Frontal cortex (tissue), 4 donors: ENCODE results near the gene LGR4. TPM values are rescaled to one million over a fixed set of nuclear protein-coding genes. Genes with fewer than 3 reads are reported as not detected.

Experiments used
- DNase-seq, 2 donors: peaks; one replicate each; pipeline ENCODE4 v3.0.0; 2012; ENCODE audit warnings: low spot score in 2 of 2
- FAIRE-seq: peaks from 2 replicates; lab custom pipeline; 2012; peaks lifted over from hg19 to GRCh38; lab: Jason Lieb, UNC
- total RNA-seq: library from RNA; depleted of rRNA; stranded (reverse); fragments of >200 nt; gene quantifications from one replicate; pipeline ENCODE4 v1.2.3, GENCODE V29; 2014
- donor health status: control.
- donor health status: control.
- donor health status: control.

The LGR4 gene
- total RNA-seq, 1 donor from 2014 or later: 17.1 TPM

GRCh38 chr11:27437829-27438594 lies 34.6 kb downstream of the LGR4 start:
- no peak for FAIRE-seq
- no peak for DNase-seq

- FAIRE-seq (no peak), DNase-seq (no peak)
These were observed 35.7 kb downstream of the LGR4 start for GRCh38 chr11:27436916-27437315.

DNA sequence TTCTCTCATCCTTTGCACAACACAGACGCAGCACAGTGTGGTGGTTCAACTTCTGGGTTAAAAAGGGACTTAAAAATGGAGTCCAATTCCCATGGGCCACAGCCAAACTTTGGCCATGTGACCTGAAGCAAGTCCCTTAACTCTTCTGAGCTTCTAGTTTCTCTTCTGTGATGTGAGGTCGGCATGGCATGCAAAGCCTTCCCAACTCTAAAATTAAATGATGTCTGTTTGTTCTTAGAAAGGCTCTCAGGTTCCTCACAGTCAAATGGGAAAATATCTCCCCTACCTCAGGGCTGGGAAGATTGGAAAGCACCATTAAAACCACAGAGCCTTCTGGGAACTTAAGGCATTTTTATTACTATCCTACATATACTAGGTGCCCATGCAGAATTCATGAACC lies 38.8 kb downstream of the LGR4 start:
- FAIRE-seq: no peak
- no peak for DNase-seq

- DNase-seq (no peak), FAIRE-seq (no peak)
These were observed 40.8 kb downstream of the LGR4 start for GRCh38 chr11:27431808-27432207.

- DNase-seq (peak in 1 of 2 donors; percentile 7), FAIRE-seq (no peak)
These were observed 42.7 kb downstream of the LGR4 start for GRCh38 chr11:27429761-27430393.

GRCh38 chr11:27427183-27427980 lies 45.2 kb downstream of the LGR4 start:
- DNase-seq: no peak
- FAIRE-seq: no peak

GRCh38 chr11:27425814-27426213 lies 46.8 kb downstream of the LGR4 start:
- FAIRE-seq: no peak
- no peak for DNase-seq

GRCh38 chr11:27423125-27423524 lies 49.5 kb downstream of the LGR4 start:
- FAIRE-seq (no peak), DNase-seq (no peak)

GRCh38 chr11:27421819-27422494 lies 50.6 kb downstream of the LGR4 start:
- no peak for DNase-seq
- FAIRE-seq: no peak

- no peak for DNase-seq
These were observed 51.6 kb downstream of the LGR4 start for GRCh38 chr11:27420722-27421572.

GRCh38 chr11:27420217-27420616 lies 52.4 kb downstream of the LGR4 start:
- FAIRE-seq (no peak), DNase-seq (no peak)

More at GRCh38 chr11:27420722-27421572, 51.6 kb downstream of the LGR4 start:
- FAIRE-seq: no peak

- DNase-seq (no peak), FAIRE-seq (no peak)
These were observed 54.2 kb downstream of the LGR4 start for GRCh38 chr11:27418356-27418755.

DNA sequence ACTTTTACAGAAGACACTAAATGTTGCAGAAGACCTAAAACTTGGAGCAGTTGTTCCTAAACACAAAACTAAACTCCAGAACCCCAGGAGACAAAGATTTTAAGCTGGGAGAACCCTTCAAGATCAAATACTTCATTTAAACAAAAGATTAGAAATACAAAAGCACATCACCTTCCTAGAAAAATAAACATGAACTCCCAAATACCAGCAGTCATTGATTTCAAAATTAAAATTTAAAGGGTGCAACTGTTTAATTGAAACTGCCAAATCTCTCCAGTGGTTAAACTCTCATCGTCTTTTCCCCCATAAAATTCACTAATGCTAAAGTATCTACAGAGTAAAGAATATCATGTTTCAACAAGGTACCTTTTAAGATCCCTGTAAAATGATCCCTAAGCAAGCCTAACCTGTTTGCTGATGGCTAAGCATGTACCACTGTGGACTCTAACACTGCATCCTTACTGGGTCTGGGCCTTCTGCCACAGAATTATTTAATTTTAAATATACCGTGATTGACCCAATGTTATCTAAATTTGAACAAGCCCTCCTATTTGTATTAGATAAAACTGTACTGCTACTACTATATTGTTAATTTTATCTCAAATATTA lies 55.9 kb downstream of the LGR4 start:
- no peak for DNase-seq
- no peak for FAIRE-seq

- no peak for FAIRE-seq
- DNase-seq: no peak
These were observed 57.9 kb downstream of the LGR4 start for GRCh38 chr11:27414644-27415043.

DNA sequence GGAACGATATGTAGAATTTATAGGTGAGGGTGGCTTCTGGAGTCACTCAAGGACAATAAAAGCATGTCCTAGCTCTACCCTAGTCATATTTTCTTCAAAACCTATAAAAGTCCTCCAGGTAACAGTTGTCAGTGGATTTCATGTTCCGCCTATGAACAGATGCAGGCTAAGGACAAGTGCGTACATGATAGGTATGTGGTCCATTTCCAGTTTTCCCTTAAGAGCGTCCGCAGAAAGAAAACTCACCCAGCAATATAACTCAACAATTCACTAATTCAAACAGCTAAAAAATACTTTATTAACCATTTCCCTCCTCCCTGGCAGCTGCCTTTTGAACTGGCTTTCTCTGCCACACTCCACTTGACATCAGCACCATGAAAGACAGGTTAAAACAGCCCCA lies 59.4 kb downstream of the LGR4 start:
- FAIRE-seq (no peak), DNase-seq (no peak)

- FAIRE-seq (no peak), DNase-seq (no peak)
These were observed 60.3 kb downstream of the LGR4 start for GRCh38 chr11:27412192-27412691.

- DNase-seq: no peak
- FAIRE-seq: no peak
These were observed 61.3 kb downstream of the LGR4 start for GRCh38 chr11:27411328-27411727.

GRCh38 chr11:27410272-27410671 lies 62.3 kb downstream of the LGR4 start:
- DNase-seq (no peak), FAIRE-seq (no peak)

GRCh38 chr11:27409742-27410141 lies 62.8 kb downstream of the LGR4 start:
- no peak for DNase-seq
- FAIRE-seq: no peak
